Ishikawa (cell line): ENCODE data around the gene C6orf89.

Source experiments
- CREB1 ChIP-seq: IDR thresholded peaks from 2 replicates; pipeline ENCODE4 v1.6.1; 2012; ENCODE audit warnings: low read depth
- EGR1 ChIP-seq: IDR thresholded peaks from 2 replicates; pipeline ENCODE4 v1.6.1; 2012
- EP300 ChIP-seq: IDR thresholded peaks from 2 replicates; pipeline ENCODE4 v1.6.1; 2012; ENCODE audit warnings: borderline replicate concordance
- FOXM1 ChIP-seq: IDR thresholded peaks from 2 replicates; pipeline ENCODE4 v1.6.1; 2012; ENCODE audit warnings: low read depth, borderline replicate concordance
- NFIC ChIP-seq: IDR thresholded peaks from 2 replicates; pipeline ENCODE4 v1.6.1; 2012
- RAD21 ChIP-seq: IDR thresholded peaks from 2 replicates; pipeline ENCODE4 v1.6.1; 2012; ENCODE audit warnings: low read depth
- REST ChIP-seq: IDR thresholded peaks from 2 replicates; pipeline ENCODE4 v1.6.1; 2012; ENCODE audit warnings: low read depth, mild to moderate bottlenecking
- TCF12 ChIP-seq: IDR thresholded peaks from 2 replicates; pipeline ENCODE4 v1.6.1; 2012; ENCODE audit warnings: low read depth

DNA sequence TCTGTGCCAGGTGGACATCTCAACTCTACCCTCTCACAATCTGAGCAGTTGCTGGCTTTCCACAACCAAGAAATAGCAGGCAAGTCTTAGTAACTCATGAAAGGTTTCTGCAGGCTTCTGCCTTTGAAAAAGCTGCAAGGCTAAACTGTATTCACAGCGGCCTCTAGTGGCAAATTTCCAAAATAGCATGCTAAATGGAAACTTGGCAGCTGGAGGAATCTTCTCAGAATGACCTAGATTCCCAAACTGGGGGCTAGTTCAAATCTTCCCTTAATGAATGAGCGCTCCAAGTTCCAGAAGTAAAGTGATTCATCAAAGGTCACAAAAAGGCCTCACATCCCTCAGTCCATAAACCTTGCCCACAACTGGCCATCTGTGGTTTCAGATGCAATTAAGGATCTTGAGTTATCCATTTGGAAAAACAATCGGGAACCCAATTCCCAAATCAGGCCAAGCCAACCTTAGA is 34.6 kb upstream of the C6orf89 start:
- TF ChIP-seq EGR1 (no peak), CREB1 (no peak), REST (no peak), EP300 (no peak), TCF12 (no peak), RAD21 (peak; percentile 72), FOXM1 (no peak), NFIC (no peak)
